NCI-H526 (cell line): ENCODE measurements around the gene MDM2.
"Not testable (repeated sequence)": the region's sequence is repeated elsewhere in the genome, so short reads cannot be mapped to it uniquely, and the experiment has no call there.

Experiments used
- DNase-seq, 2 experiments: peaks; one replicate each; lab custom pipeline; 2025; lab: John Stamatoyannopoulos, UW

MDM2 gene

DNA sequence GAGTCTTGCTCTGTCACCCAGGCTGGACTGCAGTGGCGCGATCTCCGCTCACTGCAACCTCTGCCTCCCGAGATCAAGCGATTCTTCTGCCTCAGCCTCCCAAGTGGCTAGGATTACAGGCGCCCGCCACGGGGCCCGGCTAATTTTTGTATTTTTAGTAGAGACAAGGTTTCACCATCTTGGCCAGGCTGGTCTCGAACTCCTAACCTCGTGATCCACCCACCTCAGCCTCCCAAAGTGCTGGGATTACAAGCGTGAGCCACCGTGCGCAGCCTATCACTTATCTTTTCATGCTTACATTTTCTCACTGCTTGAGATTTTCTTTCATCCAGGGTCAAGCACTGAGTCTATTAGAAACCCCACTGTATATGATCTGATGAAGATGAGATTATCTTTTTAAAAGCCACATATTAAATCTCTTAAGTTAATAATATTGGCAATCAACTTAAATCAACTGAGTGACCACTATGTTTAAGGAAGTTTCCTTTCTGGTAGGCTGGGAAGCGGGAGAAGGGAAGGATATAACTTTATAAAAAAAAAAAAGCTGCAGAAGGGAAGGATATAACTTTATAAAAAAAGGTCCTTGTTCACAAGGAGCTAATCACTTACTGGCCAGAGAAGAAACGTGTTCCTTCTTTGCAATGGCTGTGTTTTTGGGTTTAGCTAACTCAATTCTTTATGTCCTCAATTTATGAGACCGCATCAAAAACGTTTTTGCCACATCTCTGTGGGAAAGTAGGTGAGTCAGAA, 1.3 kb upstream of the MDM2 start:
- DNase-seq = no peak

- DNase-seq = peak in 1 of 2 experiments; percentile 61
Measured at GRCh38 chr12:68807274-68807575, 752 bp upstream of the MDM2 start.

- peak; percentile 92 to 95 for DNase-seq
Measured at GRCh38 chr12:68808388-68809189, 612 bp downstream of the MDM2 start.

GRCh38 chr12:68809190-68810026, 1.4 kb downstream of the MDM2 start:
- DNase-seq = no peak

DNA sequence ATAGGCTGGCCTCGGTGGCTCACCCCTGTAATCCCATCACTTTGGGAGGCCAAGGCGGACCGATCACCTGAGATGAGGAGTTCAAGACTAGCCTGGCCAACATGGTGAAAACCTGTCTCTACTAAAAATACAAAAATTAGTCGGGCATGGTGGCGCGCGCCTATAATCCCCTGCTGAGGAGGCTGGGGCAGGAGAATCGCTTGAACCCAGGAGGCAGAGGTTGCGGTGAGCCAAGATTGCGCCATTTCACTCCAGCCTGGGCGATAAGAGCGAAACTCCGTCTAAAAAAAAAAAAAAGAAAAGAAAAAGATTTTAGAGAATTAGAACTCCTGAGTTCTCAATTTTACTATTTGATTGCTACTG, 2.0 kb downstream of the MDM2 start:
- not testable (repeated sequence) for DNase-seq

DNA sequence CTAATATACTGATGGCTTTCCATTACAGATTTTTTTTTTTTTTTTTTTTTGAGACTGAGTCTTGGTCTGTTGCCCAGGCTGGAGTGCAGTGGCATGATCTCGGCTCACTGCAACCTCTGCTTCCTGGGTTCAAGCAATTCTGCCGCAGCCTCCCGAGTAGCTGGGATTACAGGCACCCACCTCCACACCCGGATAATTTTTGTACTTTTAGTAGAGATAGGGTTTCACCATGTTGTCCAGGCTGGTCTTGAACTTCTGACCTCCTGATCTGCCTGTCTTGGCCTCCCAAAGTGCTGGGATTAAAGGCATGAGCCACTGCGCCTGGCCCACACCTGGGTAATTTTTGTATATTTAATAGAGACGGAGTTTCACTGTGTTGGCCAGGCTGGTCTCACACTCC, 3.6 kb downstream of the MDM2 start:
- not testable (repeated sequence) for DNase-seq

GRCh38 chr12:68812553-68813241, 4.7 kb downstream of the MDM2 start:
- no peak for DNase-seq

DNA sequence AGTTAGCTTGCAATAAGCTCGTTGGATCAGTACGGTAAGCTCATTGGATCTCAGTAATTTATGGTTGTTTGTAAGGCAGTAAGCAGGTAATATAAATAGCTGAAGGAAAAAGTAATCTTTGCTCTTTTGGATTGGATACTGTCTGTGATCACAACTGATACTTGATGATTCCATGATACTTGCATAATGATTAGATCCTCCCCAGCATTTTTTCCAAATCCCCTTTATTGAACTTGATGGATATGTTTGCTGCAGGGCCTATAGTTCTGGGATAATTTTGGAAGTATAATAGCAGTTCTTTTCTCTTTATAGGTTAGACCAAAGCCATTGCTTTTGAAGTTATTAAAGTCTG, 5.2 kb downstream of the MDM2 start:
- DNase-seq = no peak

- no peak for DNase-seq
Measured at GRCh38 chr12:68814490-68815231, 6.7 kb downstream of the MDM2 start.

DNA sequence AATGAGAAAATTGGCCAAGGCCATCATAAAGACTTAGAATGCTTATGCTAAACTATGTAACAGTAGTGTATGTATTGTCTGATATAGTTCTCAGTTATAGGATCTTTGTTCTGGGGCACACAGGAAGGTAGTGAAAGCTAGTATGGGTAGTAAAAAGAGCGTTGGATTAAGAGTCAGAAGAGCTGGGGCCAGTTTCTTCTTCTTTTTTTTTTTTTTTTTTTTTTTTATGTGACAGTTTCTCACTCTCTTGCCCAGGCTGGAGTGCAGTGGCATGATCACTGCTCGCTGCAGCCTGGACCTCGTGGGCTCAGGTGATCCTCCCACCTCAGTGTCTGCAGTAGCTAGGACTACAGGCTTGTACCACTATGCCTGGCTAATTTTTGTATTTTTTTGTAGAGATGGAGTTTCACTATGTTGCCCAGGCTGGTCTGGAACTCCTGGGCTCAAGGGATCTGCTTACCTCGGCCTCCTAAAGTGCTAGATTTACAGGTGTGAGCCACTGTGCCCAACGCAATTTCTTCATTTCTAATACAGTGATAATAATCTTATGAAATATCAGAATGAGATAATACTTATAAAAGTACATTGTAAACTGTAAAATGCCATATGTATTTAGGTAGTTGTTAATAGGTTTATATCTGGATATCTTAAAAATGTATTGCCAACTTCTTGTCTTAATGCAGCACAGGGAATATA, 7.4 kb downstream of the MDM2 start:
- no peak for DNase-seq

DNA sequence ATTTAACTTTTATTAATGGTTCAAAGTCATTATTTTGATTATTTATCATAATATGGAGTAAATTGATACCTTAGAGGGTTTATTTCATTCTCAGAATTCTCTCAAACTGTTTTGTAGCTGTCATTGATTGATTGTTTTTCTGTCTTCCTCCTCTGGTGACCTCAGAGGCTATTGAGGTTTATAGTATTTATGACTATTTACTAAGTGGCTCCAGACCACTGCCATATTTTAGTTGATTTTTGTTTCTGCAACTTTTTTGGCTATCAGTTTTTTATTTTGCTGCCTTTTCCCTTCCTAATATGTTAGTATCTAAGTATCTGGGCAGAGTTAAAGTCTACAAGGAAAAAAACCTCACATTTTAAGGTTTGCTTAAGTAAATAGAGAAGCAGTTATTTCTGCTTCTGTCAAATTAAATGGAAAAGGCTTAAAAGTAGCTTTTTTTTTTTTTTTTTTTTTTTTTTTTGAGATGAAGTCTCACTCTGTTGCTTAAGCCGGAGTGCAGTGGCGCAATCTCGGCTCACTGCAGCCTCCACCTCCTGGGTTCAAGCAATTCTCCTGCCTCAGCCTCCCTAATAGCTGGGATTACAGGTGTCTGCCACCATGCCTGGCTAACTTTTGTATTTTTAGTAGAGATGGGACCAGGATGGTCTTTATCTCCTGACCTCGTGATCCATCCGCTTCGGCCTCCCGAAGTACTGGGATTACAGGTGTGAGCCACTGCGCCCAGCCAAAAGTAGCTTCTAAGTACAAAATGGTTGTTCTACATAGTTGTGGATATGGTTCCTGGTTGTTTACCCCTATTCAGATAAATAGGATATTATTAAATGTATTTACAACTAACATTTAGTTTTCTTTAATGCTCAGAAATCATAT, 8.2 kb downstream of the MDM2 start:
- no peak for DNase-seq

DNA sequence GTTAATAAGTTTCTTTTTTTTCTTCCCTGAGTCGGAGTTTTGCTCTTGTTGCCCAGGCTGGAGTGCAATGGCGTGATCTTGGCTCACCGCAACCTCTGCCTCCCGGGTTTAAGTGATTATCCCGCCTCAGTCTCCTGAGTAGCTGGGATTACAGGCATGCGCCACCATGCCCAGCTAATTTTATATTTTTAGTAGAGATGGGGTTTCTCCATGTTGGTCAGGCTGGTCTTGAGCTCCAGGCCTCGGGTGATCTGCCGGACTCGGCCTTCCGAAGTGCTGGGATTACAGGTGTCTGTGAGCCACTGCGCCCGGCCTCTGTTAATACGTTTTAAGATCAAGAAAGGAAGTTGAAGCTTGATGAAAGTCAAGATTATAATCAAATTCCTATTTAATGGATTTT, 11.5 kb downstream of the MDM2 start:
- not testable (repeated sequence) for DNase-seq

DNA sequence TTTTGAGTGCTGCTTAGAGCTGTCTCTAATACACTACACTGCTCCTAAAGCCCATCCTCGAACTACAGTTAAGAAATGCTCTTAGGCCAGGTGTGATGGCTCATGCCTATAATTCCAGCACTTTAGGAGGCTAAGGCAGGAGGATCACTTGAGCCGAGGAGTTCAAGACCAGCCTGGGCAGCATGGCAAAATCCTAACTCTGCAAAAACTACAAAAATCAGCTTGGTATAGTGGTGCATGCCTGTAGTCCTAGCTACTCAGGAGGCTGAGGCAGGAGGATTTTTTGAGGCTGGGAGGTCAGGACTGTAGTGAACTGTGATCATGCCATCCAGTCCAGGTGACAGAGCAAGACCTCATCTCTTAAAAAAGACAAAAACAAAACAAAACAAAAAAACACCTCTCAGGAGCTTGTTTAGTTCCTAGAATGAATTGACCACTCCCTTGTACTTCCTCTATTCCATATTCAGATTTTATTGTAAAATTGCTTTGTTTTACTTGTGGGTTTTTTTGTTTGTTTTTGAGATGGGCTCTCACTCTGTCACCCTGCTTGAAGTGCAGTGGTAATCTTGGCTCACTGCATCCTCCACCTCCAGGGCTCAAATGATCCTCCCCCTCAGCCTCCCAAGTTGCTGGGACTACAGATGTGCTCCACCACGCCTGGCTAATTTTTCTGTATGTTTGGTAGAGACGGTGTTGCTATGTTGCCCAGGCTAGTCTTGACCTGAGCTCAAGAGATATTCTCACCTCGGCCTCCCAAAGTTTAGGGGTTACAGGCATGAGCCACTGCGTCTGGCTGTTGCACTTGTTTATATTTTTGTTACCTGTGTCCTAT, 13.6 kb downstream of the MDM2 start:
- DNase-seq = no peak

- no peak for DNase-seq
Measured at GRCh38 chr12:68823696-68824095, 15.7 kb downstream of the MDM2 start.

- DNase-seq = no peak
Measured at GRCh38 chr12:68824131-68824530, 16.2 kb downstream of the MDM2 start.

GRCh38 chr12:68824597-68825250, 16.7 kb downstream of the MDM2 start:
- DNase-seq = no peak

DNA sequence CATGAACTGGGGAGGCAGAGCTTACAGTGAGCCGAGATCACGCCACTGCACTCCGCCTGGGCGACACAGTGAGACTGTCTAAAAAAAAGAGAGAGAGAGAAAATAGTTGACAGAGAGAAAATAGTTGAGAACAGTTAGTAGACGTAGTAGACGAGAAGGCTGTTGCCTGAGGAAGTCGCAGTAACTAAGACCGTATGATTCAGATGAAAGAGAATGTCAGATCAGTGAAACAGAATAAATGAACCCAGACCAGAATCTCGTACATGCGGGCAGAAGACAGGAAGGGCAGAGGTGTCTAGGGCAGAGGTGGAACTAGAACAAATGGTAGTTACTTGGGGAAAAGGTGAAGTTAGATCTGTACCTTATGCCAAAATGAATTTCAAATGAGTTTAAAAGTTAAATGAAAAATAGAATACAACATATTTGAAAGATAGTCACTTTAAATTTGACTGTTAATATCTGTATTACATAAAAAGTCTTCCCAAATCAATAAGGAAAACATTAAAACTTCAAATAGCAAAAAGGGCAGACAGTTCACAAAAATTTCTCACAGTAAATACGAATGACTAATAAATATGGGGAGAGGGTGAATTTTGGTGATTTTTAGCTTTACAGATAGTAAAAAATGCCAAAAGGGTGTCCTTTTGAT, 17.7 kb downstream of the MDM2 start:
- DNase-seq = no peak
